ENCODE results near the gene SRP9.
"Not testable (repeated sequence)": the region's sequence is repeated elsewhere in the genome, so short reads cannot be mapped to it uniquely, and the experiment has no call there.

Gene SRP9

GRCh38 chr1:225778337-225778669 lies 677 bp downstream of the SRP9 start:
- no peak for DNase-seq

- not testable (repeated sequence) for DNase-seq
These were observed 1.5 kb downstream of the SRP9 start for GRCh38 chr1:225779165-225779564.

GRCh38 chr1:225780134-225780533 lies 2.5 kb downstream of the SRP9 start:
- no peak for DNase-seq

GRCh38 chr1:225780630-225781029 lies 3.0 kb downstream of the SRP9 start:
- DNase-seq = no peak

- not testable (repeated sequence) for DNase-seq
These were observed 11.5 kb downstream of the SRP9 start for GRCh38 chr1:225789142-225789541.

GRCh38 chr1:225794954-225795353 lies 17.3 kb downstream of the SRP9 start:
- no peak for DNase-seq

- DNase-seq = not testable (repeated sequence)
These were observed 18.5 kb downstream of the SRP9 start for GRCh38 chr1:225796097-225796496.

- DNase-seq = not testable (repeated sequence)
These were observed 23.5 kb downstream of the SRP9 start for GRCh38 chr1:225801146-225801545.

- no peak for DNase-seq
These were observed 28.6 kb downstream of the SRP9 start for GRCh38 chr1:225806249-225806648.

GRCh38 chr1:225806736-225807135 lies 29.1 kb downstream of the SRP9 start:
- not testable (repeated sequence) for DNase-seq

- no peak for DNase-seq
These were observed 30.5 kb downstream of the SRP9 start for GRCh38 chr1:225808136-225808535.

GRCh38 chr1:225809842-225810578 lies 32.4 kb downstream of the SRP9 start, which contains the start of gene EPHX1:
Gene EPHX1, plus strand, starts transcription at chr1:225810124. Its CDS starts 18,606 bp downstream, at chr1:225828730.
- peak; percentile 47 for DNase-seq

GRCh38 chr1:225810579-225811538 lies 33.2 kb downstream of the SRP9 start:
- DNase-seq = not testable (repeated sequence)

GRCh38 chr1:225811622-225812487 lies 34.2 kb downstream of the SRP9 start:
- no peak for DNase-seq

GRCh38 chr1:225812488-225813213 lies 35.0 kb downstream of the SRP9 start:
- no peak for DNase-seq

GRCh38 chr1:225813214-225813964 lies 35.8 kb downstream of the SRP9 start:
- DNase-seq = no peak

GRCh38 chr1:225814381-225814780 lies 36.8 kb downstream of the SRP9 start:
- no peak for DNase-seq

GRCh38 chr1:225815090-225815489 lies 37.5 kb downstream of the SRP9 start:
- DNase-seq = not testable (repeated sequence)

GRCh38 chr1:225815526-225816178 lies 38.0 kb downstream of the SRP9 start:
- no peak for DNase-seq

GRCh38 chr1:225816643-225817538 lies 39.3 kb downstream of the SRP9 start:
- no peak for DNase-seq
